NCI-H1930 (cell line): Measurements from ENCODE around the gene BCO1.
"Not testable (repeated sequence)": the region's sequence is repeated elsewhere in the genome, so short reads cannot be mapped to it uniquely, and the experiment has no call there.

Experiments used
- DNase-seq, 2 experiments: peaks; one replicate each; lab custom pipeline; 2025; lab: John Stamatoyannopoulos, UW

The BCO1 gene

GRCh38 chr16:81238296-81239011 is at the start of gene BCO1:
BCO1 (plus strand) TSS chr16:81238689; CDS start chr16:81238909, 220 bp downstream.
- DNase-seq = no peak

- no peak for DNase-seq
Observed at GRCh38 chr16:81189100-81189664, 49.3 kb upstream of the BCO1 start.

- DNase-seq = no peak
Observed at GRCh38 chr16:81190667-81191066, 47.8 kb upstream of the BCO1 start.

GRCh38 chr16:81195885-81196534 is 42.5 kb upstream of the BCO1 start:
- no peak for DNase-seq

- DNase-seq = no peak
Observed at GRCh38 chr16:81198635-81199034, 39.9 kb upstream of the BCO1 start.

GRCh38 chr16:81201267-81201666 is 37.2 kb upstream of the BCO1 start:
- DNase-seq = no peak

GRCh38 chr16:81204798-81205680 is 33.5 kb upstream of the BCO1 start:
- DNase-seq = peak in 1 of 2 experiments; percentile 4

- DNase-seq = no peak
Observed at GRCh38 chr16:81207076-81207475, 31.4 kb upstream of the BCO1 start.

GRCh38 chr16:81210807-81211206 is 27.7 kb upstream of the BCO1 start:
- no peak for DNase-seq

GRCh38 chr16:81212830-81213465 is 25.5 kb upstream of the BCO1 start:
- DNase-seq = no peak

GRCh38 chr16:81214745-81215166 is 23.7 kb upstream of the BCO1 start:
- DNase-seq = no peak

- DNase-seq = no peak
Observed at GRCh38 chr16:81216114-81216513, 22.4 kb upstream of the BCO1 start.

- DNase-seq = no peak
Observed at GRCh38 chr16:81216706-81217105, 21.8 kb upstream of the BCO1 start.

GRCh38 chr16:81219151-81219550 is 19.3 kb upstream of the BCO1 start:
- no peak for DNase-seq

- no peak for DNase-seq
Observed at GRCh38 chr16:81220349-81220748, 18.1 kb upstream of the BCO1 start.

- no peak for DNase-seq
Observed at GRCh38 chr16:81221731-81222130, 16.8 kb upstream of the BCO1 start.

GRCh38 chr16:81224824-81225223 is 13.7 kb upstream of the BCO1 start:
- DNase-seq = no peak

- DNase-seq = not testable (repeated sequence)
Observed at GRCh38 chr16:81225697-81226096, 12.8 kb upstream of the BCO1 start.

- DNase-seq = no peak
Observed at GRCh38 chr16:81227785-81228184, 10.7 kb upstream of the BCO1 start.

- no peak for DNase-seq
Observed at GRCh38 chr16:81229811-81230210, 8.7 kb upstream of the BCO1 start.

- no peak for DNase-seq
Observed at GRCh38 chr16:81231014-81231413, 7.5 kb upstream of the BCO1 start.
